ENCODE data around the gene CHST11. TPM values are rescaled to one million over a fixed set of nuclear protein-coding genes. Genes with fewer than 3 reads are reported as not detected.
"Not testable (repeated sequence)": the region's sequence is repeated elsewhere in the genome, so short reads cannot be mapped to it uniquely, and the experiment has no call there.

Gene CHST11
- total RNA-seq, 2 experiments from 2014 or later: 19.1 to 21.9 TPM

DNA sequence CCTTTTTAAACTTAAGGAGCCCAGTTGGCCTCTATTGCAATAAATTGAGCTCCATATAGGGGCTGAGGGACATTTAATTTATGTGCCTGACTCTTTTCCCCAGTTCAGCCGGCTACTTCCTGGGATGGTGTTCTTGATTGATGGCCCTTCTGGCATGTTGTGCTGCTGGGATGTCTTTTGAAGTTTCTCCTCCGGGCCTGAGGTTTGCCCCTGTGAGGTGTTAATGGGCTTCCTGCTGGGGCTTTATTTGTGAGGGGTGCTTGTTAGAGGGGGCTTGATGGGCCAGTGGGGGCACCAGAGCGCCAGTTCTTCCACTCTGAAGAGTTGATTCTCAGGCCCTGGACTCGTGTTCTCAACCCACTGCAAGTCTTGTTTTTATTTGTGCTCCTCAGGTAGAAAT, 69.6 kb downstream of the CHST11 start:
- H3K9me3 Mint-ChIP-seq: peaks cover 2% of the 10 kb centered on the region
- H3K4me1 Mint-ChIP-seq: peaks cover 12% of the 10 kb centered on the region
- H3K27me3 Mint-ChIP-seq: no peaks in the 10 kb centered on the region
- peaks cover 16% of the 10 kb centered on the region for H3K36me3 Mint-ChIP-seq
- H3K27ac Mint-ChIP-seq: no peak overlapping the region
- H3K4me3 Mint-ChIP-seq: no peak overlapping the region
- no peak for DNase-seq

DNA sequence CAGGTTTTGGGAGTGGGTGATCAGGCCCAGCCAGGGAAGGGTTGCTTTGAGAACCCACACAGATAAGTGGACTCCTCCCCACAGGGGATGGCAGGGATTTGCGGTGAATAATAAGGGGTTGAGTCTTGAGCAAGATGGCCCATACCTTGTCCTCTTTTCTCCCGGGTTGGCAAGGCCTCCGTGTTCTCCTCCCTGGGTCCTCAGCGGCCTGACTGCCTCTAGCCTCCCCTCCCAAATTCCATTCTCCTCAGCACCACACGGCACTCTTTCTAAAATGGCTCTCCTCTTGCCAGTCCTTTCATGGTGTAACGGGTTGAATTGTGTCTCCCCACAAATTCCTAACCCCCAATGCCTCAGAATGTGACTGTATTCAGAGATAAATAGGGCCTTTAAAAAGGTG, 70.0 kb downstream of the CHST11 start:
- Mint-ChIP-seq H3K4me3 (no peak overlapping the region), H3K4me1 (peaks cover 15% of the 10 kb centered on the region), H3K27ac (no peak overlapping the region), H3K27me3 (no peaks in the 10 kb centered on the region), H3K36me3 (peaks cover 20% of the 10 kb centered on the region), H3K9me3 (peaks cover 2% of the 10 kb centered on the region)
- DNase-seq: no peak

DNA sequence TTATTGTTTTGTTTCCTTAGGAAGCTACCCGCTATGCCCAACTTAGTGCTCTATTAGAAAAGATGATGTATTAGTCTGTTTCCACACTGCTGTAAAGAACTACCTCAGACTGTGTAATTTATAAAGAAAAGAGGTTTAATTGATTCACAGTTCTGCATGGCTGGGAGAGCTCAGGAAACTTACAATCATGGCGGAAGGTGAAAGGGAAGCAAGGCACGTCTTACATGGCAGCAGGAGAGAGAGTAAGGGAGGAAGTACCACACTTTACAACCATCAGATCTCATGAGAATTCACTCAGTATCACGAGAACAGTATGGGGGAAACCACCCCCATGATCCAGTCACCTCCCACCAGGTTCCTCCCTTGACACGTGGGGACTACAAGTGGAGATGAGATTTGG, 70.9 kb downstream of the CHST11 start:
- peaks cover 23% of the 10 kb centered on the region for H3K36me3 Mint-ChIP-seq
- not testable (repeated sequence) for H3K27ac Mint-ChIP-seq, DNase-seq, H3K27me3 Mint-ChIP-seq, H3K9me3 Mint-ChIP-seq, H3K4me3 Mint-ChIP-seq
- H3K4me1 Mint-ChIP-seq: peaks cover 17% of the 10 kb centered on the region

DNA sequence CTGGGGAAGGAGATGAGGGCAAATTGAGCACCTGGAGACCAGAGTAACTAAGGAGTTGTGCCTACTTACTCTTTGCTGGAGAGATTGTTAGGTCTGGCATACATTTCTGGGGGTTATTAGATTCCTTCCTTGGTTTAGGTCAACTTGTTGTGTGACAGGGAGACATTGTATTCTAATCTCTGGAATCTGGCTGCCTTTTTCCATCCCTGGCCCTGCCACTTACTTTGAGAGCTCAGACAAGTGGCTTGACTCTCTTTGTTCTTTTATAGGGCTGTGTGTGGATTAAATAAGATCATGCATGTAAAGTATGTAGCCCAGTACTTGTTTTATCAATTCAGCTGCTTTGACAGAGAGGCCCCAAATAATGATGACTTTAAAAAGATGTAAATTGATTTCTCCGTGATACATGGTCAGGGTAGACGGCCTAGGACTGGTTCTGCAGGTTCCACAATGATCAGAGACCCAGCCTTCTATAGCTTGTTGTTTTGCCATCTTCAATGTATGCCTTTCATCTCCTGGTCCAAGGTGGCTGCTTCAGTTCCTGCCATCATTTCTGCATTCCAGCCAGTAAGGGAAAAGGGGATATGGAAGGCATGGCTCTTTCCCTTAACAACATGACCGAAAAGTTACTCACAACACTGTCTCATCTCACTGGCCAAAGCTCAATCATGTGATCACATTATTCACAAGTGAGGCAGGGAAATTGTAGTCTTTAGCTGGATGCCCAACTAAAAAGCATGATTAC, 72.6 kb downstream of the CHST11 start:
- peaks cover 15% of the 10 kb centered on the region for H3K4me1 Mint-ChIP-seq
- no peak overlapping the region for H3K4me3 Mint-ChIP-seq
- no peak overlapping the region for H3K27ac Mint-ChIP-seq
- peaks cover 26% of the 10 kb centered on the region for H3K36me3 Mint-ChIP-seq
- peaks cover 5% of the 10 kb centered on the region for H3K9me3 Mint-ChIP-seq
- H3K27me3 Mint-ChIP-seq: no peaks in the 10 kb centered on the region
- no peak for DNase-seq

DNA sequence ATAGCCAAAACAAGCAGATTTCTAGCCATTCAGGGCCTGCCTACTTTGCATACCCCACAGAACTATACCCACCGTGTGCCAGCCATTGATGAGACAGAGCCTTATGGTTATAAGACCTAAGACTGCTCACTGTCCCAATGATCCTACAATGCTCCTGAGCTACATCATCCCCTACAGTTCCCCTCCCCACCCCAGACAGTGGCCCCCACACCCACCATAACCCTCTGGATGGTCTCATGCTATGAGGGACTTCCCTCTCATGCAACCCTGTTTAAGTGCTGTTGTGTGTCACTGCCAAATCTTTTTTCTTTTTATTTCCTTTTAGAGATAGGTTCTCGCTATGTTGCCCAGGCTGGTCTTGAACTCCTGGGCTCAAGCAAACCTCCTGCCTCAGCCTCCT, 75.9 kb downstream of the CHST11 start:
- H3K27ac Mint-ChIP-seq: no peak overlapping the region
- DNase-seq: no peak
- peaks cover 5% of the 10 kb centered on the region for H3K9me3 Mint-ChIP-seq
- no peak overlapping the region for H3K4me3 Mint-ChIP-seq
- peaks cover 23% of the 10 kb centered on the region for H3K36me3 Mint-ChIP-seq
- no peaks in the 10 kb centered on the region for H3K27me3 Mint-ChIP-seq
- H3K4me1 Mint-ChIP-seq: peaks cover 27% of the 10 kb centered on the region

DNA sequence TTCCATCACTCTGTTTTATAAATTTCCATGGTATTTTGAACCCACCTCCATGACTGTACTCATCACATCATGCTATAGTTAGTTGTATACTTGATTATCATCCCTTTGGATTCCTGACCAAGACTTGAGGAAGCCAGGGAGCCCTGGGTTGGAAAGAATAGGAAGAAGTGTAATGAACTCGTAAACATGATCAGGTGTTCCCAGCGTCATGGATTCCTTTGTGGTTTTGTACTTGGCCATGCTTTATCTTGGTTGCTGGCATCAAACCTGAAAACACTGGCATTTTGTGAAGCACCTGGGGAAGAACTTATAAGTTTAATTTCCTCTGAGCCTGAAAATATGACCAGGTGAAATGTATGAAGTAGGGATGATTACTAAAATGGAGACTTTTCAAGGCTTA, 76.4 kb downstream of the CHST11 start:
- no peak for DNase-seq
- no peaks in the 10 kb centered on the region for H3K27me3 Mint-ChIP-seq
- no peak overlapping the region for H3K27ac Mint-ChIP-seq
- peaks cover 27% of the 10 kb centered on the region for H3K4me1 Mint-ChIP-seq
- H3K4me3 Mint-ChIP-seq: no peak overlapping the region
- H3K36me3 Mint-ChIP-seq: peaks cover 25% of the 10 kb centered on the region
- H3K9me3 Mint-ChIP-seq: peaks cover 5% of the 10 kb centered on the region

DNA sequence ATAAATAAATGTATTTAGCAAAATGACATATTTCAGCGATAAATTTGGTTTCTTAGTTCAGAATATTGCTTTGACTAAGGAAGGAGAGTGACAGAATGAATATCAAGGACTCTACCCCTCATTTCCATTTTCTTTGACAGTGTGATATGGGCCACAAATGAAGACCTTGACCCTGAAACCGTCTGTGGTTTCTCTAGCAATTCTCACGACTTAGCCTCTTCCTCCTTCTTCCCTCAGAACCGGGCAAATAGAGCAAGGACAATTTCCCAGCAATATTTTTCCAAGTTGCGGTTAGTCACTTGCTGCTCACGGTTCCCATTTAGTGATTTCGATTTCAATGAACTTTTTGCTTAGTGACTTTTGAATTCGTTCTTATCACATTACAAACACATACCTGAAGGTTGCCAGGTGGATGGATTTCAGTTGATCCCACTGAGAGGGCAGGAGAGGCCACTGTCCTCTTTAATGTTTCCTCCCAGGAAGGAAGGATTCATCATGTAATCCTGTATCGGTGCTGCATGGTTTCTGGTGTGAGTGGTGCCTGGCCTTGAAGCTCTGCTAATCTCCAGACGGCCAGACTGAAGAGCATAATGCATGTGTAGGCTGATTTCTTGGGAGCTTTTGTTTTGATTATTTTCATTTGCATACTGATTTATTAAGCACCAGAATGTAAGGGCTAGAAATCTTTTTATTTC, 77.6 kb downstream of the CHST11 start:
- Mint-ChIP-seq H3K27me3 (no peaks in the 10 kb centered on the region), H3K4me3 (no peak overlapping the region), H3K9me3 (peaks cover 5% of the 10 kb centered on the region), H3K27ac (peak overlapping the region; percentile 62), H3K36me3 (peaks cover 26% of the 10 kb centered on the region), H3K4me1 (peaks cover 27% of the 10 kb centered on the region)
- DNase-seq: no peak

DNA sequence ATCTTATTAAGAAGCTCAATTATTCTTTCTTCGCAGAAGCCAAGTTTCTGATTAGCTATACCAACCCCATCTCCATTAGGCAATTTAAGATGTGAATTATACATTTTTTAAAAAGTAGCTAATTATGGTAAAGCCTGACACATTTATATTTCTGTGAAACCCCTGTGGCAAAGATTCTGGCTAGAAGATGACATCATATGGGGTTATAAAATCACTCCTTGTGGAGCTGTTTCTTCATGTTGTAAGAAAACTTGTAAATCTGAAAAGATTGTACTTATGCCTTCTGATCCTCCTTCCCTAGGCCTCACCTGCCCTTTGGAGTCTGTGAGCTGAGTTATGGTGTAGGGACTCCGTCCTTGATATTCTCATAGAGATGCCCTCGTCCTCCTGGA, 78.1 kb downstream of the CHST11 start:
- no peak overlapping the region for H3K27ac Mint-ChIP-seq
- H3K9me3 Mint-ChIP-seq: peaks cover 5% of the 10 kb centered on the region
- no peak overlapping the region for H3K4me3 Mint-ChIP-seq
- DNase-seq: no peak
- no peaks in the 10 kb centered on the region for H3K27me3 Mint-ChIP-seq
- H3K36me3 Mint-ChIP-seq: peaks cover 23% of the 10 kb centered on the region
- peaks cover 27% of the 10 kb centered on the region for H3K4me1 Mint-ChIP-seq

DNA sequence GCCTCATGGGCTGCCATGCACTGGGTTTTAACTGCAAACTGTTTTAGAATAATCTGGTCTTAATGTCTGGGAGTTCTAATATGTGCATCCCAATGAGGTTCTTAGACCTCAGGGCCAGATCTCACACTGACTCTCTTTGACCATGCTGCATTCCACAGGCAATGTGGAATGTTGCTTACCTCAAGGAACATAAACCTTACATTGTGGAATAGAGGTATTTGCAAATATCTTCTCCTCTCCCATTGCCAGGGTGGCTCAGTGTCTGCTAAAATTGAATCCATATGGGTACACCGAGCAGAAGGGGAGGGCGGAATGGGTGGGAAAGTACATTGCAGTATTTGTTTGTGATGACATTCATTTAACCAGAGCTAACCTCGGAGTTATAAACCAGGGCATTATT, 78.6 kb downstream of the CHST11 start:
- Mint-ChIP-seq H3K36me3 (peaks cover 21% of the 10 kb centered on the region), H3K27me3 (no peaks in the 10 kb centered on the region), H3K9me3 (peaks cover 3% of the 10 kb centered on the region), H3K4me1 (peaks cover 29% of the 10 kb centered on the region), H3K27ac (no peak overlapping the region), H3K4me3 (no peak overlapping the region)
- DNase-seq: no peak

DNA sequence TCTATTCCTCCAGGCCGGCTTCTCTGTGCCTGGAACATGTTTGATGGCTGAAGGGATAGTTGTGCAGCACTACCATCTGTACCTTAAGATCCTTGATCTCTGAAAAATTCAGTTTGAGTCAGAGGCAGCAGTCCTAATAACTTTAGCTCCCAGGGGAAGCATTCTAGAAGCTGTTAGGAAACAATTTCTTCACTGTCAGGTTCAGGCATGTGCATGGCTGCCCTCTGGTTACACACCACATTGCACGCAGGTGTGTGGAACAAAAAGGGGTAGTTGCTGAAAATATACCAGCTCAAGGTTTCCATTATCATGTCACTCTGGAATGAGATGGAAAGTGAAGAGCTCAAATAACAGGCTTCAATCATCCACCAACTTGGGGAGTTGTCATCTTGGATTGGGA, 80.1 kb downstream of the CHST11 start:
- H3K4me3 Mint-ChIP-seq: no peak overlapping the region
- no peak for DNase-seq
- no peak overlapping the region for H3K27ac Mint-ChIP-seq
- H3K36me3 Mint-ChIP-seq: peaks cover 13% of the 10 kb centered on the region
- peaks cover 3% of the 10 kb centered on the region for H3K9me3 Mint-ChIP-seq
- peaks cover 33% of the 10 kb centered on the region for H3K4me1 Mint-ChIP-seq
- H3K27me3 Mint-ChIP-seq: no peaks in the 10 kb centered on the region

DNA sequence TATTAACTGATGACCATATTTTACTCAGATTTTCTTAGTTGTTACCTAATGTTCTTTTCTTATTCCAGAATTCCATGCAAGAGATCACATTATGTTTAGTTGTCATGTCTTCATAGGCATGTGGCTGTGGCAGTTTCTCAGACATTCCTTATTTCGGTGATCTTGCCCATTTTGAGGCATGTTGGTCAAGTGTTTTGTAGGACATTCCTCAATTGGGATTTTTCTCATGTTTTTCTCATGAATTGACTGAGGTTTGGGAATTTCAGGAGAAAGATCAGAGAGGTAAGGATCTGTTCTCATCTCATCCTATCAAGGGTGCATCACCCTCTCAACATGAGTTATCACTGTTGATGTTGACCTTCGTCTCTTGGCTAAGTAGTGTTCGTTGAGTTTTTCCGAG, 81.3 kb downstream of the CHST11 start:
- Mint-ChIP-seq H3K27ac (no peak overlapping the region), H3K36me3 (peaks cover 14% of the 10 kb centered on the region), H3K9me3 (peaks cover 6% of the 10 kb centered on the region), H3K4me1 (peaks cover 28% of the 10 kb centered on the region), H3K4me3 (no peak overlapping the region), H3K27me3 (no peaks in the 10 kb centered on the region)
- DNase-seq: no peak

DNA sequence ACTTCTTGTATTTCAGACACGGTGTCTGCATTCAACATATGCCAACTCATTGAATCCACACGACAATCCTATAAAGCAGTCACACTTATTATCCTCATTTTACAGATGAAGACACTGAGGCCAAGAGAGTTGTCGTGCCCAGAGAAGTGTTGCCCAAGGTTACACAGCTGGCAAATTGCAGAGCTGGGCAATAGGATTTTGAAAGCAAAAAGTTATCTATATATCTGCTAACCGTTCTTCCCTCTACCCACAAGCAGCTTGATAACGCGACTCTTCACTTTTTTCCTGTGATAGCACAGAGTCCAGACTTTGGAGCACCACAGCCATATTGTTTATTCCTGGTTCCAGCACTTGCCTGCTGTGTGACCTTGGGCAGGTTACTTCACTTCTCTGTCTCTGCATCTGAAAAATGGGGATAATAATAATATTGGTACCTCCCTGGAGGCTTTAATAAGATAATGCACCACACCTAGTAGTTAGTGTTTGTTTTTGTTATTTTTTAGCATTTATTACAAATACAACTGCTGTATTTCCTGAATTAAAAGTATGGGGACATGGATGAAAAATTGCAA, 82.2 kb downstream of the CHST11 start:
- no peak overlapping the region for H3K4me3 Mint-ChIP-seq

DNA sequence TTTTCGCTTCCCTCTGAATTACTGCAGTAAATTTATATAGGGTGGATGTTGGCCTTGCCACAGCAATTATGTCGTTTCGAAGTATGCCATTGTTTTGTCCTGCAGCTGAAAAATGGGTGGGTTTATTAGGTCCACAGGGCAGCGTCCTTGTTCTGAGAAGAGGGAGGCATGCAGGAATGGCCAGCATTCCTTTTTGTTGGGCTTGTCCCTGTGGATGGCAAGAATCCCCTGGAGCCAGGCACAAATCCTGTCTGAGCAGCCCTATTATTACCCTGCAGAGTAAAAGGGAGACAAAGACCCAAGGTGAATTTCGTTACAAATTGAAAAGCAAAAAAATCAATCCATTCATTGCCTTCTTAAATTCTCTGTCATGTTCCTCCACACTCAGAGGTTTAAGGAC, 88.1 kb downstream of the CHST11 start:
- Mint-ChIP-seq H3K9me3 (peaks cover 6% of the 10 kb centered on the region), H3K4me3 (no peak overlapping the region), H3K36me3 (peaks cover 8% of the 10 kb centered on the region), H3K27me3 (no peaks in the 10 kb centered on the region), H3K4me1 (peaks cover 22% of the 10 kb centered on the region), H3K27ac (no peak overlapping the region)
- no peak for DNase-seq

More for the DNA sequence above, 82.2 kb downstream of the CHST11 start:
- Mint-ChIP-seq H3K27ac (no peak overlapping the region), H3K36me3 (peaks cover 14% of the 10 kb centered on the region), H3K9me3 (peaks cover 6% of the 10 kb centered on the region), H3K27me3 (no peaks in the 10 kb centered on the region), H3K4me1 (peaks cover 24% of the 10 kb centered on the region)
- DNase-seq: no peak

DNA sequence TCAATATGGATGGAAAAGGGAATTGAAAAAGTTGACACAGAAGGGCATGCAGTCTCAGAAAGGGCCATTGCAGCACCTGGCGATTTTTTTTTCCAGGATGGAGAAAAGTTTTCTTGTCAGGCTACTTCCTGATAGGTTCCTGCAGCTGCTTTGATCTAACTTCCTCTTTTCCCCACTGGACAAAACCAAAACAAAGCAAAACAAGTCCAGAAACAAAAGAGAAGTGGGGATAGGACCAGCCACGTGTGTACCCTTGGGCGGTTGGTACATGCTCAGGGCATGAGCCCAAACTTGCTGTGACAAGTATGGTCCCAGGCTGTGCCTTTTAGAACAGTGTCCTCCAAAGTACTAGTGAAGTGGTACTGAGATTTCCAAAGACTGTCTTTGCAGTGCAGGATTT, 89.8 kb downstream of the CHST11 start:
- Mint-ChIP-seq H3K36me3 (peaks cover 11% of the 10 kb centered on the region), H3K9me3 (peaks cover 6% of the 10 kb centered on the region)

DNA sequence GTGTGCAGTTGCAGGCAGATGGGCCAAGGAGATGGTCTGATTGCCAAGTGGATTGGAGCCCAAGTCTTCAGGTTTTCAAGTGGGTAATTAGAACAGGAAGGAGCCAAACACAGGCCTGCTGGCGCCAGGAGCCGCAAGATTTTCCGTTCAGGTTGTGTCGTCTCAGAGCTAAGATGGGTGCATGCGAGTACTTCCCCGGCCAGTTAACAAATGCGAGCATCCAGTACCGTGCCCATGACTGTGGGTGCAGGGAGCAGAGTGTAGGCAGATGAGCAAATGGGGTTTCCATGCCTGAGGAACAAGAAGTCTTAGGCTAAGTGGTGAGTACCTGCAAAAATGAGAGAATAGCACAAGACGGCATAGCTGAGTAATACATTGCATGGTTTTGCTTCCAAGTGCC, 90.5 kb downstream of the CHST11 start:
- Mint-ChIP-seq H3K27ac (no peak overlapping the region), H3K27me3 (no peaks in the 10 kb centered on the region), H3K4me1 (peaks cover 17% of the 10 kb centered on the region), H3K4me3 (no peak overlapping the region), H3K36me3 (peaks cover 12% of the 10 kb centered on the region), H3K9me3 (peaks cover 6% of the 10 kb centered on the region)
- no peak for DNase-seq

More for the DNA sequence above, 89.8 kb downstream of the CHST11 start:
- no peak overlapping the region for H3K4me3 Mint-ChIP-seq
- no peaks in the 10 kb centered on the region for H3K27me3 Mint-ChIP-seq
- H3K4me1 Mint-ChIP-seq: peaks cover 18% of the 10 kb centered on the region
- no peak for DNase-seq
- no peak overlapping the region for H3K27ac Mint-ChIP-seq

Data from activated naive CD8-positive, alpha-beta T cell treated with anti-CD3 and anti-CD28 coated beads for 36 hours (primary cell).